ENCODE data around the gene SVOP.

GRCh38 chr12:108886873-108887629 lies 133.8 kb downstream of the SVOP start:
- TF ChIP-seq CTCF (IDR thresholded peaks at IDR 0.05) (no peak), POLR2A (IDR thresholded peaks at IDR 0.05) (no peak)
